Measurements from ENCODE around the gene NKX2-8. TPM values are rescaled to one million over a fixed set of nuclear protein-coding genes. Genes with fewer than 3 reads are reported as not detected.
A peak's percentile ranks its signal among the peaks of the same experiment; 100 is the strongest.

NKX2-8 gene
- total and polyA plus RNA-seq, 2 experiments from 2014 or later, result 0.83 TPM; not detected in 1

GRCh38 chr14:36617824-36618223 lies 35.4 kb upstream of the NKX2-8 start:
- Mint-ChIP-seq H3K27me3 (ENCODE audit: insufficient read depth, low read depth, poor library complexity) (peaks cover 2% of the 10 kb centered on the region), H3K4me3 (no peak overlapping the region), H3K9me3 (peaks cover 13% of the 10 kb centered on the region; the same call in 2 of the 3 replicates), H3K36me3 (ENCODE audit: low read depth) (no peaks in the 10 kb centered on the region), H3K4me1 (no peaks in the 10 kb centered on the region), H3K27ac (no peak overlapping the region)
- no peak overlapping the region for H3K4me2 ChIP-seq
- H3K9me2 ChIP-seq (ENCODE audit: insufficient read depth), result peaks cover 6% of the 10 kb centered on the region; the same call in 1 of the 2 replicates
- H3K4me1 ChIP-seq (ENCODE audit: insufficient read depth), result no peaks in the 10 kb centered on the region
- DNase-seq (ENCODE audit: low spot score), result no peak
- H3K27ac ChIP-seq (ENCODE audit: low read depth), result no peak overlapping the region
- H4K20me1 ChIP-seq (replicated peaks; ENCODE audit: insufficient read depth), result no peaks in the 10 kb centered on the region
- no peaks in the 10 kb centered on the region for H3K27me3 ChIP-seq (ENCODE audit: insufficient read depth)
- no peaks in the 10 kb centered on the region for H3K79me2 ChIP-seq (replicated peaks; ENCODE audit: insufficient read depth)
- peak overlapping the region; percentile 69 for H2AFZ ChIP-seq
- H3F3A ChIP-seq (replicated peaks; ENCODE audit: low read depth), result no peaks in the 10 kb centered on the region
- H3K36me3 ChIP-seq (ENCODE audit: insufficient read depth), result no peaks in the 10 kb centered on the region
- TF ChIP-seq EZH2phosphoT487 (IDR thresholded peaks at IDR 0.05; ENCODE audit: unreplicated experiment) (no peak), JUNB (IDR thresholded peaks at IDR 0.05; ENCODE audit: unreplicated experiment) (no peak)
- H3K4me3 ChIP-seq, result no peak overlapping the region
- ATAC-seq, result no peak

- Histone ChIP-seq H3F3A (replicated peaks; ENCODE audit: low read depth) (no peaks in the 10 kb centered on the region), H3K4me1 (ENCODE audit: insufficient read depth) (peaks cover 12% of the 10 kb centered on the region), H3K27ac (ENCODE audit: low read depth) (no peak overlapping the region), H3K4me3 (no peak overlapping the region), H3K36me3 (ENCODE audit: insufficient read depth) (no peaks in the 10 kb centered on the region), H2AFZ (no peak overlapping the region), H3K79me2 (replicated peaks; ENCODE audit: insufficient read depth) (no peaks in the 10 kb centered on the region), H3K27me3 (ENCODE audit: insufficient read depth) (no peaks in the 10 kb centered on the region), H3K4me2 (peak overlapping the region; percentile 54; the same call in 1 of the 2 replicates), H3K9me2 (ENCODE audit: insufficient read depth) (no peaks in the 10 kb centered on the region), H4K20me1 (replicated peaks; ENCODE audit: insufficient read depth) (no peaks in the 10 kb centered on the region)
- H3K4me1 Mint-ChIP-seq, result peaks cover 8% of the 10 kb centered on the region
- H3K36me3 Mint-ChIP-seq (ENCODE audit: low read depth), result no peaks in the 10 kb centered on the region
- H3K9me3 Mint-ChIP-seq, result no peaks in the 10 kb centered on the region
- H3K27ac Mint-ChIP-seq, result no peak overlapping the region
- no peak overlapping the region for H3K4me3 Mint-ChIP-seq
- peaks cover 5% of the 10 kb centered on the region for H3K27me3 Mint-ChIP-seq (ENCODE audit: insufficient read depth, low read depth, poor library complexity)
- ATAC-seq (peak; percentile 43; the same call in 2 of the 3 replicates), DNase-seq (ENCODE audit: low spot score) (peak; percentile 73)
- no peak for TF ChIP-seq POLR2AphosphoS5 (IDR thresholded peaks at IDR 0.05; ENCODE audit: low read depth)
- TF ChIP-seq ZNF114 (CRISPR knock-in tag; IDR thresholded peaks at IDR 0.05), result no peak
- TF ChIP-seq NANOG (IDR thresholded peaks at IDR 0.05; ENCODE audit: borderline replicate concordance), result no peak
- peak; percentile 37 to 42; a peak in 3 of 4 replicates for TF ChIP-seq CTCF (conservative IDR thresholded peaks at IDR 0.05; ENCODE audit: low read depth in 2 of 2)
- TF ChIP-seq EZH2 (IDR thresholded peaks at IDR 0.05; ENCODE audit: low read depth, unreplicated experiment), result no peak
- no peak for TF ChIP-seq STAT1 (IDR thresholded peaks at IDR 0.05; ENCODE audit: unreplicated experiment)
These were observed 23.1 kb upstream of the NKX2-8 start for GRCh38 chr14:36605506-36605857.

GRCh38 chr14:36604757-36605505 lies 22.5 kb upstream of the NKX2-8 start:
- Mint-ChIP-seq H3K4me1 (peaks cover 12% of the 10 kb centered on the region), H3K27me3 (ENCODE audit: insufficient read depth, low read depth, poor library complexity) (peaks cover 5% of the 10 kb centered on the region), H3K4me3 (peak overlapping the region; percentile 64; the same call in 2 of the 3 replicates), H3K9me3 (no peaks in the 10 kb centered on the region), H3K36me3 (ENCODE audit: low read depth) (no peaks in the 10 kb centered on the region), H3K27ac (no peak overlapping the region)
- peak; percentile 91 for DNase-seq (ENCODE audit: low spot score)
- no peak overlapping the region for H2AFZ ChIP-seq
- no peaks in the 10 kb centered on the region for H3F3A ChIP-seq (replicated peaks; ENCODE audit: low read depth)
- peak overlapping the region; percentile 54; the same call in 1 of the 2 replicates for H3K4me2 ChIP-seq
- H3K36me3 ChIP-seq (ENCODE audit: insufficient read depth), result no peaks in the 10 kb centered on the region
- H3K27ac ChIP-seq (ENCODE audit: low read depth), result no peak overlapping the region
- H3K9me2 ChIP-seq (ENCODE audit: insufficient read depth), result no peaks in the 10 kb centered on the region
- no peaks in the 10 kb centered on the region for H3K27me3 ChIP-seq (ENCODE audit: insufficient read depth)
- H4K20me1 ChIP-seq (replicated peaks; ENCODE audit: insufficient read depth), result no peaks in the 10 kb centered on the region
- no peaks in the 10 kb centered on the region for H3K79me2 ChIP-seq (replicated peaks; ENCODE audit: insufficient read depth)
- peaks cover 18% of the 10 kb centered on the region for H3K4me1 ChIP-seq (ENCODE audit: insufficient read depth)
- ATAC-seq, result peak; percentile 78
- H3K4me3 ChIP-seq, result 0 out of 2 replicates have a peak overlapping the region, but pooled peaks have one; percentile 10
- no peak for TF ChIP-seq REST (IDR thresholded peaks at IDR 0.05; ENCODE audit: unreplicated experiment)
- no peak for TF ChIP-seq NANOG (IDR thresholded peaks at IDR 0.05; ENCODE audit: borderline replicate concordance)
